ENCODE measurements around the gene CDH4. TPM values are rescaled to one million over a fixed set of nuclear protein-coding genes. Genes with fewer than 3 reads are reported as not detected.

Gene CDH4
- total and polyA plus RNA-seq, 10 donors, result 0.30 to 20.1 (median 7.7) TPM

DNA sequence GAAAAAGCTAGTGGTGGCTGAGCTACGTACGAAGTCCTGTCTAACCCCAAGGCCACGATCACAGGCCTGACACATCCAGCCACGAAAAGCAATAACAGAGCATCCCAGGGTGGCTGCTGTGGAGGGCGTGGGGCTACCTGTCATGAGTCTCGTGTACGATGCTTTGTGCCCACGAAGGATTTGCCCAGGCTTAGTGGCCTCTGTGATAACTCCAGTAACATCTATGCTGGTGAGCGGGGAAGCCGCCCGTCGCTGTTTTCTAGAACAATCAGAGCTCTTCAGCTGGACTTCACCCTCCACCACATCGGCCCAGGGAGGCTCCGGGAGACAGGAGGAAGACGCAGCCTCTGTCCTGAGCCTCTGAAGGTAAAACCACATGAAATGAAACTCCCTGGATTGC is 563.1 kb downstream of the CDH4 start:
- WGBS, 5 donors, result 80 to 92% (median 90%) methylated on average over 15 of the region's 15 CpGs
- H3K27ac ChIP-seq, result no peak overlapping the region
- no peak overlapping the region for H3K4me3 ChIP-seq
- H3K4me1 ChIP-seq, result no peaks in the 10 kb centered on the region
- TF ChIP-seq, protein P1, sequence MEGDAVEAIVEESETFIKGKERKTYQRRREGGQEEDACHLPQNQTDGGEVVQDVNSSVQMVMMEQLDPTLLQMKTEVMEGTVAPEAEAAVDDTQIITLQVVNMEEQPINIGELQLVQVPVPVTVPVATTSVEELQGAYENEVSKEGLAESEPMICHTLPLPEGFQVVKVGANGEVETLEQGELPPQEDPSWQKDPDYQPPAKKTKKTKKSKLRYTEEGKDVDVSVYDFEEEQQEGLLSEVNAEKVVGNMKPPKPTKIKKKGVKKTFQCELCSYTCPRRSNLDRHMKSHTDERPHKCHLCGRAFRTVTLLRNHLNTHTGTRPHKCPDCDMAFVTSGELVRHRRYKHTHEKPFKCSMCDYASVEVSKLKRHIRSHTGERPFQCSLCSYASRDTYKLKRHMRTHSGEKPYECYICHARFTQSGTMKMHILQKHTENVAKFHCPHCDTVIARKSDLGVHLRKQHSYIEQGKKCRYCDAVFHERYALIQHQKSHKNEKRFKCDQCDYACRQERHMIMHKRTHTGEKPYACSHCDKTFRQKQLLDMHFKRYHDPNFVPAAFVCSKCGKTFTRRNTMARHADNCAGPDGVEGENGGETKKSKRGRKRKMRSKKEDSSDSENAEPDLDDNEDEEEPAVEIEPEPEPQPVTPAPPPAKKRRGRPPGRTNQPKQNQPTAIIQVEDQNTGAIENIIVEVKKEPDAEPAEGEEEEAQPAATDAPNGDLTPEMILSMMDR (IDR thresholded peaks at IDR 0.05 in 8 of 11, conservative IDR thresholded peaks at IDR 0.05 in 3 of 11), result no peak
- TF ChIP-seq POLR2AphosphoS5 (IDR thresholded peaks at IDR 0.05) (no peak), POLR2A (IDR thresholded peaks at IDR 0.05) (no peak)
- peaks cover 0 to 3% (median 0%) of the 10 kb centered on the region in 7 donors for H3K27me3 ChIP-seq (replicated peaks in 1 of 7)
- H3K9me3 ChIP-seq, result no peaks in the 10 kb centered on the region
- DNase-seq, result peak; percentile 46
- intact Hi-C loops (cut with DNase I; ENCODE audit: low total_unique reads), result no loop called here
- H3K36me3 ChIP-seq, result no peaks in the 10 kb centered on the region

DNA sequence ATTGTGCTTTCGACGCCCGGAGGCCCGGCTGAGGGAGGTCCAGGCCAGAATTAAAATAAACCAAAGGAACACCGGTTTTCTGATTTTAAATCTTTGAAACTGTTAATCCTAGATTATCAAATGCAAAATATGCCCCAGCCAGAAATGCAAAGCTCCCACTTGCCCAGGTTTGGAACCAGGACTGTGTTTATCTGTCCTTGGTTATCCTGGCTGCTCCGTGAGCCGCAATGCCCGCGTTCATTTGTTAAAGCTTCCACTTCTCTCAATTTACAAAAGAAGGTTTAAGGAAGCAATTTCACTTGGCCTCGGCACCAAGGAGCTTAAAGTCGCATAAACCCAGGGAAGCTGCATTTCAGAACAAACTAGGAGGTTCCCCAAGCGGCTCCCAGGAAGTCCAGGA is 563.6 kb downstream of the CDH4 start:
- WGBS, 5 donors, result 85 to 89% (median 87%) methylated on average over 12 of the region's 12 CpGs
- Histone ChIP-seq H3K9me3 (no peaks in the 10 kb centered on the region), H3K27me3 (replicated peaks in 1 of 7) (peaks cover 0 to 3% (median 0%) of the 10 kb centered on the region in 7 donors), H3K4me1 (no peaks in the 10 kb centered on the region), H3K4me3 (no peak overlapping the region), H3K36me3 (no peaks in the 10 kb centered on the region), H3K27ac (no peak overlapping the region)
- intact Hi-C loops (cut with DNase I; ENCODE audit: low total_unique reads), result no loop called here
- peak; percentile 43 for DNase-seq
- TF ChIP-seq POLR2A (IDR thresholded peaks at IDR 0.05), result no peak
- TF ChIP-seq, protein P1 (IDR thresholded peaks at IDR 0.05 in 8 of 11, conservative IDR thresholded peaks at IDR 0.05 in 3 of 11), result no peak
- TF ChIP-seq POLR2AphosphoS5 (IDR thresholded peaks at IDR 0.05), result no peak

DNA sequence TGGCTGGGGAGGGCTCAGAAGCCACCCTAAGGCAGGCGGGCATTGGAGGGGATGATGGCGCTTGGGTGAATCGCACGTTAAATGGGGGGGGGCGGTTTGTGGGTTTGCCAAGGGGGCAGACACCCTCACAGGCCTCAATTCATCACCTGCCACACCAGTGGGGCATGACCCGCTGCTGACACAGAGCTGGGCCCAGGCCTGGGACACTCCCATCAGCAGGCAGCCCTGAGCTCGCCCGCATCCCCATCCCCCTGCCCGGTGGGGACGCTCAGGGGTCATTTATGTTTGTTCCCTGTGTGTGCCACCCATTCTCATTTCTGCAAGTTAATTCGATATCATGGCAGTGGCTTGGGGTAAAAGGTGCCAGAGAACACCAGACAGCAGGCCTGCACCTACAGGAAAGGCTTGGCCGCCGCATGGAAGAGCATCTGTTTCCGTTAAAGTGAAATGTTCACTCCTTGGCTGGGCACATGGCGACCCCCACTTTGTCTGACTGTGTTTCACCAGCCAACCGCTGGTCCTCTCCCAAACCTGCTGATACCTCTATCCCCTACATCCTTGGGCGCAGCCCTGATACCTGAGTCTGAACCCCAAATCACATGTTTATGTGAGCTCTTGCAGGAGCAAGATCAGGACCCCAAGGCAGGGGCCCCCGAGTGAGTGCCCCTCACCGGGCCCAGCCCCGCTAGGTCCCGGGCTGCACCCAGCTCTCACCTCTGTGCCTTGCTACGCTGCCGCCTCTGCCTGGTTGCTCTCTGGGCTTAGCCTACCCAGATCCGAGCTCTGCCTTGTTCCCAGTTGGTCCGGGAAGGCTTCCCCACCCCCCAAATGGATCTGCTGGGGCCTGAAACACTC is 564.8 kb downstream of the CDH4 start:
- WGBS, 5 donors, result 72 to 89% (median 83%) methylated on average over 24 to 25 of the region's 25 CpGs
- Histone ChIP-seq H3K9me3 (no peaks in the 10 kb centered on the region), H3K36me3 (no peaks in the 10 kb centered on the region), H3K4me3 (no peak overlapping the region), H3K27me3 (replicated peaks in 1 of 7) (peaks cover 0 to 3% (median 0%) of the 10 kb centered on the region in 7 donors), H3K27ac (no peak overlapping the region), H3K4me1 (no peaks in the 10 kb centered on the region)
- intact Hi-C loops (cut with DNase I; ENCODE audit: low total_unique reads), result no loop called here
- TF ChIP-seq POLR2A (IDR thresholded peaks at IDR 0.05) (no peak), POLR2AphosphoS5 (IDR thresholded peaks at IDR 0.05) (no peak)
- TF ChIP-seq, protein P1 (IDR thresholded peaks at IDR 0.05 in 8 of 11, conservative IDR thresholded peaks at IDR 0.05 in 3 of 11), result no peak
- DNase-seq, result peak; percentile 53

DNA sequence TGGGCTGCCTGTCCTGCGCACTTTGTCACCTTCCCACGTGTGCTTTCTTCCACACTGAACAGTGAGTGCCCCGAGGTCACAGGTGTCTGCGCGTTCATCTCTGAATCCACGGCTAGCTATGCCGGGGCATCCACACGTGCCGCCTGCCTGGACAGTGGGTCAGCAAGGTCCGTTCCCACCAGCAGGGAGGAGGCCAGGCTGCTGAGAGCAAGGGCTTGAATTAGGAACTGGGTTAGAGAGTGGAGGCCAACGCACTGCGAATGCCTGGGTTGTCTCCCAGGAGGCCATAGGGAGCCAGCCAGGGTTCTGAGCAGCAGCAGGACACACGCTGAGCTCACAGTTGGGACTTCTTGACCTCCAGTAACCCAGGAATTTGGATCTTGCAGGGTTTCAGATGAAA is 565.5 kb downstream of the CDH4 start:
- no peak overlapping the region for H3K4me3 ChIP-seq
- DNase-seq, result peak; percentile 25
- 74 to 91% (median 81%) methylated on average over 13 of the region's 13 CpGs for WGBS, 5 donors
- peaks cover 0 to 3% (median 0%) of the 10 kb centered on the region in 8 donors for H3K9me3 ChIP-seq
- no peaks in the 10 kb centered on the region for H3K4me1 ChIP-seq
- intact Hi-C loops (cut with DNase I; ENCODE audit: low total_unique reads), result no loop called here
- H3K27ac ChIP-seq, result no peak overlapping the region
- TF ChIP-seq POLR2A (IDR thresholded peaks at IDR 0.05) (no peak), POLR2AphosphoS5 (IDR thresholded peaks at IDR 0.05) (no peak)
- TF ChIP-seq, protein P1 (IDR thresholded peaks at IDR 0.05 in 8 of 11, conservative IDR thresholded peaks at IDR 0.05 in 3 of 11), result no peak
- H3K36me3 ChIP-seq, result no peaks in the 10 kb centered on the region
- H3K27me3 ChIP-seq (replicated peaks in 1 of 7), result peaks cover 0 to 3% (median 0%) of the 10 kb centered on the region in 7 donors
